Neural cell (in vitro differentiated cells): ENCODE measurements around the gene HSF4. TPM values are rescaled to one million over a fixed set of nuclear protein-coding genes. Genes with fewer than 3 reads are reported as not detected.

Source experiments
- H2AFZ ChIP-seq: fragments of 200-600, 300-800 bp; sonication (generic), shearing (Covaris generic); 2 replicates; pipeline ENCODE4 v1.6.0; 2014; ENCODE audit warnings: low read depth, mild to moderate bottlenecking, antibody characterized with exemption, low read length, moderate library complexity
- H3F3A ChIP-seq: fragments of 200-600 bp; shearing (Covaris generic); 2 replicates; pipeline ENCODE4 v1.6.1; 2016; ENCODE audit warnings: mild to moderate bottlenecking, moderate library complexity, mixed read lengths, antibody characterized with exemption, low read length; ENCODE audit not compliant: insufficient read depth, poor library complexity, severe bottlenecking
- H3K27ac ChIP-seq: fragments of 200-600, 300-800 bp; sonication (generic), shearing (Covaris generic); 2 replicates; pipeline ENCODE4 v1.5.1; 2014; ENCODE audit warnings: mild to moderate bottlenecking, low read length, moderate library complexity
- H3K27me3 ChIP-seq: fragments of 300-800, 200-600 bp; sonication (generic), shearing (Covaris generic); 2 replicates; pipeline ENCODE4 v1.6.0; 2014; ENCODE audit warnings: mild to moderate bottlenecking, low read depth, low read length, moderate library complexity; ENCODE audit not compliant: insufficient read depth
- H3K36me3 ChIP-seq: fragments of 300-800, 200-600 bp; sonication (generic), shearing (Covaris generic); 2 replicates; pipeline ENCODE4 v1.5.1; 2014; ENCODE audit warnings: mild to moderate bottlenecking, antibody characterized with exemption, low read length, moderate library complexity; ENCODE audit not compliant: insufficient read depth
- H3K4me2 ChIP-seq: fragments of 300-800, 200-600 bp; sonication (generic), shearing (Covaris generic); 2 replicates; pipeline ENCODE4 v1.6.0; 2014; ENCODE audit warnings: mild to moderate bottlenecking, low read length
- H3K4me3 ChIP-seq: fragments of 300-800, 200-600 bp; sonication (generic), shearing (Covaris generic); 2 replicates; pipeline ENCODE4 v1.5.1; 2014; ENCODE audit warnings: mild to moderate bottlenecking, low read length, moderate library complexity
- H3K79me2 ChIP-seq: fragments of 200-600 bp; shearing (Covaris generic); replicated peaks from 2 replicates; pipeline ENCODE4 v1.6.0; 2014; ENCODE audit warnings: mild to moderate bottlenecking, low read length, moderate library complexity; ENCODE audit not compliant: insufficient read depth
- H3K9ac ChIP-seq: fragments of 300-800, 200-600 bp; sonication (generic), shearing (Covaris generic); 2 replicates; pipeline ENCODE4 v1.6.1; 2016; ENCODE audit warnings: mild to moderate bottlenecking, low read length, mixed read lengths
- H3K9me2 ChIP-seq: fragments of 200-600 bp; shearing (Covaris generic); 2 replicates; pipeline ENCODE4 v1.6.1; 2016; ENCODE audit warnings: mild to moderate bottlenecking, low read length, mixed read lengths; ENCODE audit not compliant: insufficient read depth
- H3K9me3 ChIP-seq: fragments of 200-600, 300-800 bp; sonication (generic), shearing (Covaris generic); 2 replicates; pipeline ENCODE4 v1.6.1; 2016; ENCODE audit warnings: mild to moderate bottlenecking, mixed run types, low read length, moderate library complexity, mixed read lengths
- H4K20me1 ChIP-seq: fragments of 200-600 bp; shearing (Covaris generic); 2 replicates; pipeline ENCODE4 v1.6.1; 2016; ENCODE audit warnings: mild to moderate bottlenecking, mixed run types; ENCODE audit not compliant: insufficient read depth
- CTCF ChIP-seq: fragments of 450-650 bp; IDR thresholded peaks from 2 replicates; pipeline ENCODE4 v1.5.1; 2014; ENCODE audit warnings: antibody characterized with exemption, mild to moderate bottlenecking, moderate library complexity; ENCODE audit not compliant: poor library complexity, severe bottlenecking
- EP300 ChIP-seq: fragments of 450-650 bp; conservative IDR thresholded peaks from 2 replicates; pipeline ENCODE4 v1.6.1; 2014; ENCODE audit warnings: antibody characterized with exemption, mild to moderate bottlenecking, moderate library complexity; ENCODE audit not compliant: poor library complexity, severe bottlenecking
- EZH2 ChIP-seq: fragments of 200-600, 300-800 bp; shearing (Covaris generic), sonication (generic); IDR thresholded peaks from 2 replicates; pipeline ENCODE4 v1.6.1; 2014; ENCODE audit warnings: antibody characterized with exemption, low read length, borderline replicate concordance, mild to moderate bottlenecking; ENCODE audit not compliant: insufficient read depth, poor library complexity, severe bottlenecking
- MXI1 ChIP-seq: fragments of 450-650 bp; conservative IDR thresholded peaks from 2 replicates; pipeline ENCODE4 v1.6.1; 2014; ENCODE audit warnings: antibody characterized with exemption, mild to moderate bottlenecking; ENCODE audit not compliant: poor library complexity, severe bottlenecking
- POLR2AphosphoS5 ChIP-seq: IDR thresholded peaks from 2 replicates; pipeline ENCODE4 v1.6.1; 2012
- RAD21 ChIP-seq: fragments of 450-650 bp; conservative IDR thresholded peaks from 2 replicates; pipeline ENCODE4 v1.6.1; 2014; ENCODE audit warnings: antibody characterized with exemption, mild to moderate bottlenecking, moderate library complexity
- SMC3 ChIP-seq: fragments of 450-650 bp; conservative IDR thresholded peaks from 2 replicates; pipeline ENCODE4 v1.6.1; 2014; ENCODE audit warnings: antibody characterized with exemption, mild to moderate bottlenecking, moderate library complexity; ENCODE audit not compliant: poor library complexity
- TAF1 ChIP-seq: IDR thresholded peaks from 2 replicates; pipeline ENCODE4 v1.6.1; 2012; ENCODE audit warnings: low read depth
- polyA plus RNA-seq: library from polyadenylated mRNA; depleted of rRNA; stranded (reverse); fragments of >200 nt; gene quantifications from 2 replicates; pipeline ENCODE4 v1.2.3, GENCODE V29; 2014
- TF ChIP-seq, protein P1 (sequence below): IDR thresholded peaks from 2 replicates; pipeline ENCODE4 v1.6.1; 2012; ENCODE audit warnings: borderline replicate concordance

HSF4 gene
- polyA plus RNA-seq, 1 donor from 2014 or later: 12.7 TPM

GRCh38 chr16:67142342-67142741, 22.2 kb upstream of the HSF4 start:
- no peaks in the 10 kb centered on the region for H4K20me1 ChIP-seq
- H3K9me3 ChIP-seq: no peaks in the 10 kb centered on the region
- no peak overlapping the region for H3K9ac ChIP-seq
- H3K27me3 ChIP-seq: no peaks in the 10 kb centered on the region
- H3K36me3 ChIP-seq: peaks cover 5% of the 10 kb centered on the region
- no peak overlapping the region for H2AFZ ChIP-seq
- H3K4me2 ChIP-seq: no peak overlapping the region
- H3K79me2 ChIP-seq: no peaks in the 10 kb centered on the region
- H3K9me2 ChIP-seq: no peaks in the 10 kb centered on the region
- H3K4me3 ChIP-seq: no peak overlapping the region
- no peaks in the 10 kb centered on the region for H3F3A ChIP-seq
- TF ChIP-seq TAF1: no peak
- TF ChIP-seq POLR2AphosphoS5: no peak
- no peak for TF ChIP-seq SMC3
- no peak for TF ChIP-seq RAD21
- TF ChIP-seq, protein P1, sequence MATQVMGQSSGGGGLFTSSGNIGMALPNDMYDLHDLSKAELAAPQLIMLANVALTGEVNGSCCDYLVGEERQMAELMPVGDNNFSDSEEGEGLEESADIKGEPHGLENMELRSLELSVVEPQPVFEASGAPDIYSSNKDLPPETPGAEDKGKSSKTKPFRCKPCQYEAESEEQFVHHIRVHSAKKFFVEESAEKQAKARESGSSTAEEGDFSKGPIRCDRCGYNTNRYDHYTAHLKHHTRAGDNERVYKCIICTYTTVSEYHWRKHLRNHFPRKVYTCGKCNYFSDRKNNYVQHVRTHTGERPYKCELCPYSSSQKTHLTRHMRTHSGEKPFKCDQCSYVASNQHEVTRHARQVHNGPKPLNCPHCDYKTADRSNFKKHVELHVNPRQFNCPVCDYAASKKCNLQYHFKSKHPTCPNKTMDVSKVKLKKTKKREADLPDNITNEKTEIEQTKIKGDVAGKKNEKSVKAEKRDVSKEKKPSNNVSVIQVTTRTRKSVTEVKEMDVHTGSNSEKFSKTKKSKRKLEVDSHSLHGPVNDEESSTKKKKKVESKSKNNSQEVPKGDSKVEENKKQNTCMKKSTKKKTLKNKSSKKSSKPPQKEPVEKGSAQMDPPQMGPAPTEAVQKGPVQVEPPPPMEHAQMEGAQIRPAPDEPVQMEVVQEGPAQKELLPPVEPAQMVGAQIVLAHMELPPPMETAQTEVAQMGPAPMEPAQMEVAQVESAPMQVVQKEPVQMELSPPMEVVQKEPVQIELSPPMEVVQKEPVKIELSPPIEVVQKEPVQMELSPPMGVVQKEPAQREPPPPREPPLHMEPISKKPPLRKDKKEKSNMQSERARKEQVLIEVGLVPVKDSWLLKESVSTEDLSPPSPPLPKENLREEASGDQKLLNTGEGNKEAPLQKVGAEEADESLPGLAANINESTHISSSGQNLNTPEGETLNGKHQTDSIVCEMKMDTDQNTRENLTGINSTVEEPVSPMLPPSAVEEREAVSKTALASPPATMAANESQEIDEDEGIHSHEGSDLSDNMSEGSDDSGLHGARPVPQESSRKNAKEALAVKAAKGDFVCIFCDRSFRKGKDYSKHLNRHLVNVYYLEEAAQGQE: no peak
- TF ChIP-seq MXI1: no peak
- no peak for TF ChIP-seq CTCF
- no peak for TF ChIP-seq EP300
- TF ChIP-seq EZH2: no peak
- H3K27ac ChIP-seq: no peak overlapping the region

GRCh38 chr16:67144943-67145342, 19.6 kb upstream of the HSF4 start:
- no peaks in the 10 kb centered on the region for H3K9me2 ChIP-seq
- H3K4me3 ChIP-seq: no peak overlapping the region
- no peaks in the 10 kb centered on the region for H4K20me1 ChIP-seq
- no peak overlapping the region for H2AFZ ChIP-seq
- H3K27me3 ChIP-seq: peaks cover 16% of the 10 kb centered on the region
- H3K9me3 ChIP-seq: peaks cover 3% of the 10 kb centered on the region
- no peaks in the 10 kb centered on the region for H3K79me2 ChIP-seq
- no peak overlapping the region for H3K4me2 ChIP-seq
- peaks cover 9% of the 10 kb centered on the region for H3K36me3 ChIP-seq
- H3K9ac ChIP-seq: no peak overlapping the region
- no peaks in the 10 kb centered on the region for H3F3A ChIP-seq
- TF ChIP-seq RAD21: no peak
- no peak for TF ChIP-seq EZH2
- TF ChIP-seq SMC3: no peak
- no peak for TF ChIP-seq EP300
- TF ChIP-seq MXI1: no peak
- TF ChIP-seq POLR2AphosphoS5: no peak
- H3K27ac ChIP-seq: no peak overlapping the region
